Prostate gland (tissue), 2 donors: ENCODE results near the gene BTBD10.

Source experiments
- CTCF ChIP-seq, 4 experiments: fragments of 200-600 bp in 2 of 4; fragments of 450-650 bp in 2 of 4; sonication (generic) in 2 of 4; IDR thresholded peaks; 1 replicate in 3 of 4; 2 replicates in 1 of 4; pipeline ENCODE4 v1.5.1; 2016 to 2019; ENCODE audit warnings: antibody characterized with exemption in 4 of 4, mild to moderate bottlenecking in 2 of 4, moderate library complexity in 2 of 4
- POLR2A ChIP-seq: fragments of 450-650 bp; IDR thresholded peaks from one replicate; pipeline ENCODE4 v1.6.1; 2016; ENCODE audit warnings: antibody characterized with exemption, mild to moderate bottlenecking

GRCh38 chr11:13358596-13359270, 104.3 kb downstream of the BTBD10 start:
- TF ChIP-seq POLR2A (no peak), CTCF (IDR thresholded peaks at IDR 0.05) (no peak)
